Stimulated activated naive CD8-positive, alpha-beta T cell treated with anti-CD3 and anti-CD28 coated beads, Interleukin-15, Interleukin-2, amounts not matched to agents 100 U/mL and 50 U/mL, for 24 hours (primary cell): ENCODE data around the gene MYT1.

ENCODE experiments used
- ATAC-seq: fragments of 150-1000 bp; cut with Tn5 transposase; one replicate; pipeline ENCODE4 v1.10.0; 2021
- DNase-seq: peaks from one replicate; pipeline ENCODE4 v3.0.0; 2021

Gene MYT1

GRCh38 chr20:64155258-64156135 is 8.8 kb upstream of the MYT1 start:
- ATAC-seq (no peak), DNase-seq (no peak)

DNA sequence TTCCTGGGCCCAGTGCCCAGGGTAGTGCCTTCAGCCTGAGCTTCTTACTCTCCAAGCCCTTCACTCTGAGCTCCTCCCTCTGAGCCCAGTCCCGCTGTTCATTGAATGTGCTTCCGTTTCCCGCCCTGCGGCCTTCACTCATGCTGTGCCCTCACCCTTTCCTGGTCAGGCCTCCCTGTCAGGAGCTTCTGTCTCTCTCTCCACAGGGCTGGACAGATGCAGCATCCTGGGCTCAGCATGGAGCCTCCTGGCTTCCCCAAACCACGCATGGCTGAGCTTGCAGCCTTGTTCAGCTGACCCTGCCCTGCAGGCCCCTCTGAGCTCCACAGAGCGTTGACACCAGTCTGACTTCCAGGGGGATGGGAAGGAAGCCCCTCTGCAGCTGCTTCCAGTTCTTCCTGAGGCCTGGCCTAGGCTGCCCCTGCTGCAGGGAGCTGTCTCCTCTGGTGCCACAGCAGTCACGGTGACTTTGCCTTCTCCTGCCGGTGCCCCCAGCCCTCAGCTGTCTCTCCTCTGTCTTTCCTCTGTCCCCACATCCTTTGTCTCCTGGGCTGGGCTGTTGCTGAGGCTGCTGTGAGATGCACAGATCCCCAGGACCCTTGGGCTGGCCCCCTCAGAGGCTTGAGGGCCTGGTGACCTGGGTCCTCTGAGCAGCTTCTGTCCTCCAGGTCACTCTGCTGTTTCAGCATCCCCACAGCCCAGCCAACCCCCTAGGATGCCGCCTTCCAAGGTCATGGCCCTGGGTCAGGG is 7.9 kb upstream of the MYT1 start:
- ATAC-seq, result no peak
- no peak for DNase-seq

DNA sequence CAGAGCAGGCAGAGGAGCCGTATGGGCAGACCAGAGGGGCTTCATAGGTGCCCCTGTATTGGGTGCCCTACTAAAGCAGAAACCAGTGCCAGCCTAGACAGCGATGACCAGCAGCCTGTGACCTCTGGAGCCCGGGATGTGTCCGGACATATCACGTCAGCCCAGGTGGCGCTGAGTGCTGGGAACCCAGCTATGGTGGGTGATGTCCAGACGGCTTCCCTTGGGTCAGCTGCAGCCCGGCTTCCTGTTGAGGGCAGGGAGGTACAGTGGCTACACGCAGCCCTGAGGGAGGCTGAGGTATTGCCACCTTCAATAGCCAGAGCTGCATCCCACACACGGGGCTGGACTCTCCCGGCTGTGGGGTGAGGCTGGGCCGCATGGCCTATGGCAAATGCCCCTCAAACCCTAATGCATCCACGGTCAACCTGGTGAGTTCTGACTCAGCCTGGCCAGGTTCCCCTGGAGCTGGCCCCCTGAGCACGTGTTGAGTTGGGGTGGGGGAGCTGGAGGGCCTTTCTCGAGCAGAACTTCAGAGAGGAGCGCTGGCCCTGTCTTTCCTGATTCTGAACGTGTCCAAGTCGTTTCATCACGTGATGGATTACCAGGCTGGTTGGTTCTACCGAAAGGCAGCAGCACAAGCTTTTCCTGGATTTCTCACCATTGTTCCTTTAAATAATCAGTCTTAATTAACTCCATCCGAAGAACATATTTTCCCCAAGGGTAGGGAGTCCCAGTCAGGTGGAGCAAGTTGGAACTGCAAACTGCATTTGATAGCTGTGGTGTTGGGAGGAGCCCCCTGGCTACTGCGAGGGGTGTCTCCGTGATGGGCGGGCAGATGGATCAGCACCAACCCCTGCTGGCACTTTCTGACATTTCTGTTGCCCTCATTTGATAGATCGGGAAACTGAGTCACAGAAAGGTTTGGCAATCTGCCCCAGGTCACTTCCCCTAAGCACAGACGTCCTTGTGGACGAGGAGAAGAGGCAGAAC is 7.1 kb upstream of the MYT1 start:
- DNase-seq (no peak), ATAC-seq (no peak)

DNA sequence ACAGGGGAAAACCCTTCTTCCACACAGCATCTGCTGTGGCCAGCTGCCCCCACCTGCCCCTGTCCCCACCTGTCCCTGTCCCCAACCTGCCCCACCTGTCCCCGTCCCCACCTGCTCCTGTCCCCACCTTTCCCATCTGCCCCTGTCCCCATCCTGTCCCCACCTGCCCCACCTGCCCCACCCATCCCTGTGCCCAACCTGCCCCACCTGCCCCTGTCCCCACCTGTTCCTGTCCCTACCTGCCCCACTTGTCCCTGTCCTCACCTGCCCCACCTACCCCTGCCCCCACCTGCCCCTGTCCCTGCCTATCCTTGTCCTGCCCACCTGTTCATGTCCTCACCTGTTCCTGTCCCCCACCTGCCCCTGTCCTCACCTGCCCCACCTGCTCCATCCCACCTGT is 6.4 kb upstream of the MYT1 start:
- DNase-seq (no peak), ATAC-seq (no peak)

DNA sequence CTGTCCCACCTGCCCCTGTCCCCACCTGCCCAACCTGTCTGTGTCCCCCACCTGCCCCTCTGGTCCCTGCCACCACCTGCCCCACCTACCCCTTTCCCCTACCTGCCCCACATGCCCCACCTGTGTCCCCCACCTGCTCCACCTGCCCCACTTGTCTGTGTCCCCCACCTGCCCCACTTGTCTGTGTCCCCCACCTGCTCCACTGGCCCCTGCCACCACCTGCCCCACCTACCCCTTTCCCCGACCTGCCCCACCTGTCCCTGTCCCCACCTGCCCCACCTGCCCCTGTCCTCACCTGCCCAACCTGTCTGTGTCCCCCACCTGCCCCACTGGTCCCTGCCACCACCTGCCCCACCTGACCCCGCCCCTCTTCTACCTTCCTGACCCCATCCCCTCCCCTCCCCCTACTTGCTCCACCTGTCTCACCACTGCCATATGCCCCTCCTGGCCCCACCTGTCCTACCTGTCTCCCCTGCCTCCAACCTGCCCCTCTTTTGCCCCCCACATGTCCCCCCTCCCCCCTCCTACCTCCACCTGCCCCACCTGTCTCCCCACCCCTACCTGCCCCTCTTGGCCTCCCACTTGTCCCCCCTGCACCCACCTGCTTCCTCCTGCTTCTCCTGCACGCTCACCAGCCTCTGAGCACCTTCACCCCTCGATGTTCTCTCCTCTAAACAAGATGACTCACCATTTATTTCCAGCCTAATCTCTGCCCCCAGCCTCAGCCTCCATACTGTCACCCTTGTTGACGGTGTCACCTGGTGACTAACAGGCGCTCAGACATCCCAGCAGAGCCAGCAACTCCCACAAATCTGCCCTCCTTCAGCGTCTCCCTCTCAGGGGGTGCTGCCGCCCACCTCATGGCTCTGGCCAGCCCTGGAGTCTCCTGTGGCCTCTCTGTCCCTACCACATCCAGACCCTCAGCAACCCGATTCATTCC is 5.6 kb upstream of the MYT1 start:
- ATAC-seq (no peak), DNase-seq (no peak)

- ATAC-seq (no peak), DNase-seq (no peak)
Measured at GRCh38 chr20:64159286-64159680, 5.0 kb upstream of the MYT1 start.

DNA sequence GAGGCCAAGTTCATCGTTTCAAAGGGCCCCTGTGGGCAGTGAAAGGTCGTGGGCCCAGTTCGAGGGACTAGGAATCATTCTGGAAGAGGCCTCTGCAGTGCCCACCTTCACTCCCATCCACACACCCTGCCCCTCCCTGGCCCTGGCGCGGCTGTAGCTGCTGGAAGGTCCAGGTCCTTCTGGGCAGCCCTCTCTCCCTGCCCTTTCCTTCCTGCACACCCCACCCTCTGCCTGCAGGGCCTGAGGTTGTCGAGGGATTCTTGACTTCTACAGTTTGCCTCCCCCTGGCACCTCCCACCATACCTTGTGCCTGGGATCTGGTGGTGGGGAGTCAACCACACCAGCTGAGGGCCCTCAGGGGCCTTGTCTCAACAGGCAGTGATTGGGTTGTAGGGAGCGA is 4.5 kb upstream of the MYT1 start:
- ATAC-seq (no peak), DNase-seq (no peak)

GRCh38 chr20:64160118-64160517 is 4.1 kb upstream of the MYT1 start:
- DNase-seq (no peak), ATAC-seq (no peak)

- ATAC-seq, result no peak
- DNase-seq, result no peak
Measured at GRCh38 chr20:64160526-64161355, 3.5 kb upstream of the MYT1 start.

DNA sequence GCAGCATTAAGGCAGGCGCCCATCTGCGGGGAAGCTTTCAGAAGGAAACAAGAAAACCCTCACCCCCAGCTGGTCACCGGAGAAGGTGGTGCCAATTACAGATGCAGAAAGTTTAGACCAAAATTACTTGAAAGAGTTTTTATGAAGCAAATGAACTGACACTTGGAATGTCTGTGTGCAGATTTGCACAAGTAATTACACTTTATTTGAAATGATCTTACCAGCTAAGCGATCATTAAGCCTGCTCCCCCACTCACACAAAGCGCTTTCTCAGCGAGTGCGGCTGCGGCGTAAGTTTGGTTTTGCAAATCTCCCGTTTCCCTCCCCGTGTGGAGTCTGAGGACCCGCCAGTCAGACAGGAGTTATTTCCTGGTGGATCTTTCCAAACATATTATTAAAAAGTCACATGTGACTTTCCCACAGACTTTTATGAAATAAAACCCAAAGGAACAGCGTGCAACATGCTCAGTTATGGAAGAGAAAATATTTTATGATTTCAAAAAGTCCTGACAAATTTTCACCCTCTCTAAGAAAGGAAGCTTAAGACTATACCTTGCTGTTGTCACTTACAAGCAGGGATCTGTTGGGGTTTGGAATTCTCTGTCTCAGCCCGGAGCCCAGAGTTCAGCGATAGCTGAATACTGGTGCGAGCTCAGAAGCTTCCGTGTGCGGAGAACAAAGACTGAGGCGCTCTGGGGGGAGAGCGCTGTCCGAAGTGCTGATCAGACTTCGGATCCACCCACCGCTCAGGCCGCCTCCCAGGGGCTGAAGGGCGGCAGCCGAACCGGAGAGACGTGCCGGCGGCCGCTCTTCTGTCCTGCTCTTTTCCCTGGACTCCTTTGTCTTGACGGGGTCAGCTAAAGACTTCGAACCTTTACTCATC is 2.7 kb upstream of the MYT1 start:
- no peak for ATAC-seq
- DNase-seq, result peak; percentile 43

- DNase-seq, result no peak
- ATAC-seq, result no peak
Measured at GRCh38 chr20:64162239-64162910, 1.9 kb upstream of the MYT1 start.

- DNase-seq (no peak), ATAC-seq (no peak)
Measured at GRCh38 chr20:64163776-64164122, 503 bp upstream of the MYT1 start.

DNA sequence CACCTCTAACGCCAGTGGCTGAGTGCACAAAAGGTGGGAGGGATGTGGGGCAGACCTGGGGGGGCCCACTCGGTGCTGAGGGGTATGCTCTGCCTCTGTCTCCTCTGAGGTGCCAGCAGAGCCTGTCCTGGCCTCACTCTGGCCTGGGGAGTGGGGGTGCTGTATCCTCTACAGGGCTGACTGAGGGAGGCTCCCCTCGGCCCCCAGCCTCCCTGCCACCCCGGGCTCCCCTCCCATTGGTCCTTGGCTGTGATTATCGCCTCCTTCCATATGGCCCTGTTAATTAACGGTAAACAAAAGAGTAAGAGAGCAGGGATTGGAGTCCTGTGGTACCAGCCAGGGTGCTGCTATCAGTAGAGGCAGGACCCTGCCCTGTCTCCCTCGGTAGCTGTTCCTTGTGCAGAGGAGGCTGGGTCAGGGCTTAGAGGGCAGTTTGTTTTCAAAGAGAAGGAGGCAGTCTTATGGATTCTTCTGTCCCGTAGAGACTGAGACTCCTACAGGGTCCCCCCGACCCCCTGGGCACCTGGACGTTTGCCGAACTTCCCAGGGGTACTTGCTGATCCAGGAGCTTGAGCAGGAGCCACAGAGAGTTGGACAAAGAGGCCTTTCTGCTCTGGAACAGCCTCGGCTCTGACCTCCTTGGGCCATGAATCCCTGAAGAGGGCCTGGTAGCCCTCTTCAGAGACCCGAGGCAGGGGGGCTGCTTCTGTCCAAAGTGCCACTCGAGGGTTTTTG is 1.8 kb downstream of the MYT1 start:
- no peak for ATAC-seq

DNA sequence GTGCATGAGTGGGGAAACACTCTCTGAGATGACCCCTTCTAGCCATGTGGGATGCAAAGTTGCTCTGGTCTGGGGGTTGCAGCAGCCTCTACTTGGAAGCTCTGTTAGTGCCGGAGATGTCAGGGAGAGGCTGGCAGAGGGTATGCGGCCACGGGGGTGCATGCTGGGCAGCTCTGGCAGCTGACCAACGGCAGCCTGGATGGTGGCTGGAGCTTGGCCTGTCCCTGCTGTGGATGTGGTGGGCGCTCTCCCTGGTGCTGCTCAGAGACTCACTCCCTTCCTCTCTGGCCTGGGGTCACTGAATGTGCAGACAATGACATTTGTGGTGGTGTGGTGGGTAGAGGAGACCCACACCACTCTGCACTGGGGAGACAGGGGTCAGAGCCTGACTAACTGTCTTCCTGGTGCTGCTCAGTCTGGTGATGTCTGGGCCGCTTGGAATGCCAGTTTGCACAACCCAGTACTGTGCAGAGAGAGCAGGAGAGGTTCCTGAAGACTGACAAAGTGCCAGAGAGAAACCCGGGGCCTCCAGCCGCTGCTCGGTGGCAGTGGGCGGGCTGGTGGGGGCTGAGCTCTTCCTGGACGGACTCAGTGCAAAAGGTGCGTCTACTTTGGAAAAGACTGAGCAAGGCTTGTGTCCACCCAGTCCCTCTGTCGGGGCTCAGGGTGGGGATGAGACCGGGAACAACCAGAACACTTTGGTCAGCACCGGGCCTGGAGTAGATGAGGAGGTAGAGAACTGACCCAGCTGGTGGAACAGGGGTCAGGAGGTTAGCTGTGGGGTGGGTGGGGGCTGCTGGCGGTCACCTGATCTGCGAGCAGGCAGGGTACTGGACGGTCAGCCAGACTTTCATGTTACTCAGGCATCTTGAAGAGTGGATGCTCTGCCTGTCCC is 2.7 kb downstream of the MYT1 start:
- DNase-seq, result no peak

More for the DNA sequence above, 1.8 kb downstream of the MYT1 start:
- DNase-seq, result no peak

GRCh38 chr20:64167676-64168075 is 3.4 kb downstream of the MYT1 start:
- ATAC-seq (no peak), DNase-seq (no peak)

More for the DNA sequence above, 2.7 kb downstream of the MYT1 start:
- no peak for ATAC-seq

- no peak for DNase-seq
- no peak for ATAC-seq
Measured at GRCh38 chr20:64168381-64169090, 4.3 kb downstream of the MYT1 start.
